Panc1 (cell line): ENCODE results near the gene ASAH2. TPM values are rescaled to one million over a fixed set of nuclear protein-coding genes. Genes with fewer than 3 reads are reported as not detected.
"Not testable (repeated sequence)": the region's sequence is repeated elsewhere in the genome, so short reads cannot be mapped to it uniquely, and the experiment has no call there.

Experiments used
- ATAC-seq: fragments of 200-7000 bp; cut with Tn5 transposase; 2 replicates; pipeline ENCODE4 v1.9.1; 2020; ENCODE audit warnings: mild to moderate bottlenecking, moderate library complexity
- BruUV-seq: library from RNA; stranded (reverse); fragments of 400-500 nt; replicated peaks from 2 replicates; lab custom pipeline; 2021; lab: Mats Ljungman, UMichigan
- CTCF ChIA-PET: fragments of 300-600 bp; sonication (Branson Sonifier 250); formaldehyde crosslinking; loops from one replicate; lab custom pipeline; 2022; ENCODE audit warnings: antibody characterized with exemption; lab: Charles Lee
- POLR2A ChIA-PET: fragments of 300-600 bp; sonication (Branson Sonifier 250); formaldehyde crosslinking; loops from one replicate; lab custom pipeline; 2022; ENCODE audit warnings: antibody characterized with exemption; lab: Charles Lee
- DNase-seq: peaks from one replicate; pipeline ENCODE4 v3.0.0-alpha.2; 2010; ENCODE audit warnings: low read depth, low spot score
- H3K27ac ChIP-seq: 2 replicates; pipeline ENCODE4 v1.5.1; 2011; ENCODE audit warnings: mild to moderate bottlenecking, low read length, inconsistent platforms
- H3K27me3 ChIP-seq: fragments of 200-500 bp; sonication (Bioruptor generic); 2 replicates; pipeline ENCODE4 v1.6.0; 2014; ENCODE audit warnings: low read length, inconsistent platforms; ENCODE audit not compliant: control insufficient read depth, insufficient read depth
- H3K36me3 ChIP-seq: fragments of 200-500 bp; sonication (Bioruptor generic); 2 replicates; pipeline ENCODE4 v1.5.1; 2014; ENCODE audit warnings: inconsistent platforms, mild to moderate bottlenecking, low read length, moderate library complexity; ENCODE audit not compliant: control insufficient read depth, insufficient read depth
- H3K4me1 ChIP-seq: 2 replicates; pipeline ENCODE4 v1.5.1; 2011; ENCODE audit warnings: inconsistent platforms, mild to moderate bottlenecking, low read length, moderate library complexity; ENCODE audit not compliant: control insufficient read depth, insufficient read depth
- H3K4me3 ChIP-seq, 2 experiments: 2 replicates each; pipeline ENCODE4 v1.5.1; 2011 to 2012; ENCODE audit warnings: low read depth in 2 of 2, low read length in 2 of 2, mild to moderate bottlenecking in 2 of 2, inconsistent platforms in 1 of 2, moderate library complexity in 1 of 2
- H3K9me3 ChIP-seq: fragments of 200-500 bp; sonication (Bioruptor generic); 2 replicates; pipeline ENCODE4 v1.5.1; 2014; ENCODE audit warnings: low read depth, mild to moderate bottlenecking, inconsistent platforms, low read length, moderate library complexity; ENCODE audit not compliant: control insufficient read depth, insufficient read depth
- POLR2AphosphoS5 ChIP-seq: IDR thresholded peaks from 2 replicates; pipeline ENCODE4 v1.6.1; 2012; ENCODE audit warnings: mild to moderate bottlenecking, low read depth, low read length, moderate library complexity
- SIN3A ChIP-seq: IDR thresholded peaks from 2 replicates; pipeline ENCODE4 v1.6.1; 2012; ENCODE audit warnings: low read depth, mild to moderate bottlenecking, low read length, moderate library complexity, borderline replicate concordance; ENCODE audit not compliant: insufficient read depth
- TCF7L2 ChIP-seq: IDR thresholded peaks from 2 replicates; pipeline ENCODE4 v1.6.1; 2011; ENCODE audit warnings: mild to moderate bottlenecking, low read depth, low read length, inconsistent platforms
- in situ Hi-C: cut with HindIII; loops from 2 replicates; pipeline ENCODE4 v1.10.0; 2016; ENCODE audit warnings: low sequenced_read_pairs, low pct_unique_long_range_greater_than_20kb
- intact Hi-C: fragments of 100-400 bp; cut with micrococcal nuclease; formaldehyde crosslinking; loops from one replicate; pipeline ENCODE4 v1.10.0; 2022; ENCODE audit not compliant: unreplicated experiment
- total RNA-seq: library from RNA; stranded (reverse); gene quantifications from one replicate; pipeline ENCODE4 v1.2.1, GENCODE V29; 2021; ENCODE audit not compliant: unreplicated experiment
- TF ChIP-seq, protein P1 (sequence below), 2 experiments: IDR thresholded peaks; 2 replicates each; pipeline ENCODE4 v1.6.1; 2011 to 2012; ENCODE audit warnings: low read depth in 2 of 2, control low read depth in 1 of 2, low read length in 1 of 2, mild to moderate bottlenecking in 1 of 2, moderate library complexity in 1 of 2; ENCODE audit not compliant: insufficient read depth in 1 of 2
- TF ChIP-seq, protein P2 (sequence below): fragments of 450-650 bp; IDR thresholded peaks from 2 replicates; pipeline ENCODE4 v1.5.1; 2017; ENCODE audit warnings: mild to moderate bottlenecking

The ASAH2 gene
- total RNA-seq, 1 experiment from 2014 or later, result 6.5 TPM

DNA sequence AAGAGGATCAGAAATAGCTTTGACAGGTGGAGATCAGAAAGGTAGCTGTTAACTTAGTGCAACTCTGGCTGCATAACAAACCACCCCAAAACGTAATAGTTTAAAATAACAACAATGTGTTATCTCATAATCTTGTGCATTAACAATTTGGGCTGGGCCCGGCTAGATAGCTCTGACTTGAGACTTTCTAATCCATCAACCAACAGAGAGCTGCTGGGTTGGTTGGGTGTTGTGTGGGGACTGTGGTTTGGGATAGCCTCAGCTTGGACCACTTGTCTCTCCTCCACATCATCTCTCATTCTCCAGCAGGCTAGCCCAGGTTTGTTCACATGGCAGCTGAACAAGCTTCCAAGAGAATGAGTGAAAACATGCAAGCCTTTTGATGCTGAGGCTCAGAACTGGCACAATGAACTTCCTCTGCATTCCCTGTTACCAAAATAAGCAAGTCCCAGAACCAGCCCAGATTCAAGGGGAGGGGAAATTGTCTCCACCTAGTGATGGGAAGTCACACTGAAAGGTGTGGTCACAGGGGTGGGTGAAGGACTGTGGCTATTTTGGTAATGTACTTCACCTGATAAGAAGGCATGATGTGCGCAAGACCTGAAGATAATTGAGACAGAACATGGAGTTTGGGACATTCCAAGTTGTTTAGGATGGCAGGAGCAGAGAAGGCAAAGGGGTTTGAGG is 20.4 kb upstream of the ASAH2 start:
- H3K27ac ChIP-seq, result no peak overlapping the region
- DNase-seq, result no peak
- no peaks in the 10 kb centered on the region for H3K4me1 ChIP-seq
- H3K4me3 ChIP-seq, result no peak overlapping the region
- no peaks in the 10 kb centered on the region for H3K36me3 ChIP-seq
- no peaks in the 10 kb centered on the region for H3K9me3 ChIP-seq
- no peak for TF ChIP-seq TCF7L2
- TF ChIP-seq POLR2AphosphoS5, result no peak
- TF ChIP-seq, protein P1, sequence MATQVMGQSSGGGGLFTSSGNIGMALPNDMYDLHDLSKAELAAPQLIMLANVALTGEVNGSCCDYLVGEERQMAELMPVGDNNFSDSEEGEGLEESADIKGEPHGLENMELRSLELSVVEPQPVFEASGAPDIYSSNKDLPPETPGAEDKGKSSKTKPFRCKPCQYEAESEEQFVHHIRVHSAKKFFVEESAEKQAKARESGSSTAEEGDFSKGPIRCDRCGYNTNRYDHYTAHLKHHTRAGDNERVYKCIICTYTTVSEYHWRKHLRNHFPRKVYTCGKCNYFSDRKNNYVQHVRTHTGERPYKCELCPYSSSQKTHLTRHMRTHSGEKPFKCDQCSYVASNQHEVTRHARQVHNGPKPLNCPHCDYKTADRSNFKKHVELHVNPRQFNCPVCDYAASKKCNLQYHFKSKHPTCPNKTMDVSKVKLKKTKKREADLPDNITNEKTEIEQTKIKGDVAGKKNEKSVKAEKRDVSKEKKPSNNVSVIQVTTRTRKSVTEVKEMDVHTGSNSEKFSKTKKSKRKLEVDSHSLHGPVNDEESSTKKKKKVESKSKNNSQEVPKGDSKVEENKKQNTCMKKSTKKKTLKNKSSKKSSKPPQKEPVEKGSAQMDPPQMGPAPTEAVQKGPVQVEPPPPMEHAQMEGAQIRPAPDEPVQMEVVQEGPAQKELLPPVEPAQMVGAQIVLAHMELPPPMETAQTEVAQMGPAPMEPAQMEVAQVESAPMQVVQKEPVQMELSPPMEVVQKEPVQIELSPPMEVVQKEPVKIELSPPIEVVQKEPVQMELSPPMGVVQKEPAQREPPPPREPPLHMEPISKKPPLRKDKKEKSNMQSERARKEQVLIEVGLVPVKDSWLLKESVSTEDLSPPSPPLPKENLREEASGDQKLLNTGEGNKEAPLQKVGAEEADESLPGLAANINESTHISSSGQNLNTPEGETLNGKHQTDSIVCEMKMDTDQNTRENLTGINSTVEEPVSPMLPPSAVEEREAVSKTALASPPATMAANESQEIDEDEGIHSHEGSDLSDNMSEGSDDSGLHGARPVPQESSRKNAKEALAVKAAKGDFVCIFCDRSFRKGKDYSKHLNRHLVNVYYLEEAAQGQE (IDR thresholded peaks at IDR 0.05; ENCODE audit: insufficient read depth in 1 of 2, low read depth in 2 of 2, low read length in 1 of 2), result no peak
- no peak for TF ChIP-seq SIN3A
- TF ChIP-seq, protein P2, sequence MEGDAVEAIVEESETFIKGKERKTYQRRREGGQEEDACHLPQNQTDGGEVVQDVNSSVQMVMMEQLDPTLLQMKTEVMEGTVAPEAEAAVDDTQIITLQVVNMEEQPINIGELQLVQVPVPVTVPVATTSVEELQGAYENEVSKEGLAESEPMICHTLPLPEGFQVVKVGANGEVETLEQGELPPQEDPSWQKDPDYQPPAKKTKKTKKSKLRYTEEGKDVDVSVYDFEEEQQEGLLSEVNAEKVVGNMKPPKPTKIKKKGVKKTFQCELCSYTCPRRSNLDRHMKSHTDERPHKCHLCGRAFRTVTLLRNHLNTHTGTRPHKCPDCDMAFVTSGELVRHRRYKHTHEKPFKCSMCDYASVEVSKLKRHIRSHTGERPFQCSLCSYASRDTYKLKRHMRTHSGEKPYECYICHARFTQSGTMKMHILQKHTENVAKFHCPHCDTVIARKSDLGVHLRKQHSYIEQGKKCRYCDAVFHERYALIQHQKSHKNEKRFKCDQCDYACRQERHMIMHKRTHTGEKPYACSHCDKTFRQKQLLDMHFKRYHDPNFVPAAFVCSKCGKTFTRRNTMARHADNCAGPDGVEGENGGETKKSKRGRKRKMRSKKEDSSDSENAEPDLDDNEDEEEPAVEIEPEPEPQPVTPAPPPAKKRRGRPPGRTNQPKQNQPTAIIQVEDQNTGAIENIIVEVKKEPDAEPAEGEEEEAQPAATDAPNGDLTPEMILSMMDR, result no peak
- ChIA-PET POLR2A (no interaction called here), CTCF (no interaction called here)
- BruUV-seq, result no TSS peak
- in situ Hi-C loops, result no loop called here
- peaks cover 8% of the 10 kb centered on the region for H3K27me3 ChIP-seq
- intact Hi-C loops, result no loop called here
- ATAC-seq, result no peak

DNA sequence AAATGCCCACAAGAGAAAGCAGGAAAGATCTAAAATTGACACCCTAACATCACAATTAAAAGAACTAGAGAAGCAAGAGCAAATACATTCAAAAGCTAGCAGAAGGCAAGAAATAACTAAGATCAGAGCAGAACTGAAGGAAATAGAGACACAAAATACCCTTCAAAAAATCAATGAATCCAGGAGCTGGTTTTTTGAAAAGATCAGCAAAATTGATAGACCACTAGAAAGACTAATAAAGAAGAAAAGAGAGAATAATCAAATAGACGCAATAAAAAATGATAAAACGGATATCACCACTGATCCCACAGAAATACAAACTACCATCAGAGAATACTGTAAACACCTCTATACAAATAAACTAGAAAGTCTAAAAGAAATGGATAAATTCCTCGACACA is 16.6 kb upstream of the ASAH2 start:
- ATAC-seq, BruUV-seq, POLR2A ChIA-PET, intact Hi-C loops, H3K4me3 ChIP-seq, in situ Hi-C loops, H3K9me3 ChIP-seq, H3K4me1 ChIP-seq, H3K36me3 ChIP-seq, H3K27ac ChIP-seq, CTCF ChIA-PET, DNase-seq, H3K27me3 ChIP-seq: not testable (repeated sequence)

DNA sequence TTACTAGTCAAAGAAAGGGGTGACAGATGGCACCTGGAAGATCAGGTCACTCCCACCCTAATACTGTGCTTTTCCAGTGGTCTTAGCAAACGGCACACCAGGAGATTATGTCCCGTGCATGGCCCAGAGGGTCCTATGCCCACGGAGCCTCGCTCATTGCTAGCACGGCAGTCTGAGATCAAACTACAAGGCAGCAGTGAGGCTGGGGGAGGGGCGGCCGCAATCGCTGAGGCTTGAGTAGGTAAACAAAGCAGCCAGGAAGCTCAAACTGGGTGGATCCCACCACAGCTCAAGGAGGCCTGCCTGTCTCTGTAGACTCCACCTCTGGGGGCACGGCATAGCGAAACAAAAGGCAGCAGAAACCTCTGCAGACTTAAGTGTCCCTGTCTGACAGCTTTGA is 11.3 kb upstream of the ASAH2 start:
- H3K36me3 ChIP-seq, H3K4me1 ChIP-seq, DNase-seq, CTCF ChIA-PET, in situ Hi-C loops, intact Hi-C loops, H3K4me3 ChIP-seq, H3K9me3 ChIP-seq, BruUV-seq, H3K27ac ChIP-seq, ATAC-seq: not testable (repeated sequence)
- H3K27me3 ChIP-seq, result peaks cover 17% of the 10 kb centered on the region
- POLR2A ChIA-PET, result interaction anchor here (0.6 kb wide), 1 partner anchor 162 kb away, joined by 6 read pairs; no protein-coding TSS in a partner anchor
